ENCODE results near the gene MMP8. TPM values are rescaled to one million over a fixed set of nuclear protein-coding genes. Genes with fewer than 3 reads are reported as not detected.

Gene MMP8
- total RNA-seq, 1 donor from 2014 or later: 0.44 TPM

DNA sequence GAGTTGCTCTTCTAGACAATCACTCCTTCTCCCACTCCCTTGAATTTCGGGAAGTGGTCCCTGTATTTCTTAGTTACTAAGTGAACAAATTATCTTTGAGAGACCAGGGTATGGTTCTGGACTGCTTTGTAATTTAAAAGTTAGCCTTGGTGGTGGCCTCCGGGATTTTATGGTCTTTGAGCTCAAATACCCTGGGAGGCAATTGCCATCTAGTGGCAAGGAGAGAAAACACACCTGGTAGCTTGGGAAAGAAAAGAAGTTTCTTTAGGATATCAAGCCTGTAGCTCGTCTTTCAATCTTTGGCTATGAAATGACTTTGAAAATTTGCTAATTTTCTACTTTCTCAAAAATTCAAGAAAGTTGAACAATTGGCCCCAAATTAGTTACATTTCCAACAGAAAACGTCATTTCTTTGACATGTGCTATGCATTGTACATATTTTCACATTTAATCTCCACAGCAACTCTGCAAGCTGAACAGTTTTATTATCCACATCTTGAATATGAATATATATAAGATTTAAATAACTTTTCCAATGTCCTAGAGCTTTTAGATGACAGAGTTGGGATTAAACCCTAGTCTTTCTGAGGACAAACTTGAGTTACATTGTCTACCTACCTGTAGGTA is 58.3 kb downstream of the MMP8 start:
- no peaks in the 10 kb centered on the region for H3K36me3 ChIP-seq
- no peak overlapping the region for H3K4me3 ChIP-seq
- H3K27me3 ChIP-seq (ENCODE audit: low read depth): no peaks in the 10 kb centered on the region
- ATAC-seq: peak; percentile 66 to 83
- no peaks in the 10 kb centered on the region for H3K4me1 ChIP-seq
- TF ChIP-seq, protein P1, sequence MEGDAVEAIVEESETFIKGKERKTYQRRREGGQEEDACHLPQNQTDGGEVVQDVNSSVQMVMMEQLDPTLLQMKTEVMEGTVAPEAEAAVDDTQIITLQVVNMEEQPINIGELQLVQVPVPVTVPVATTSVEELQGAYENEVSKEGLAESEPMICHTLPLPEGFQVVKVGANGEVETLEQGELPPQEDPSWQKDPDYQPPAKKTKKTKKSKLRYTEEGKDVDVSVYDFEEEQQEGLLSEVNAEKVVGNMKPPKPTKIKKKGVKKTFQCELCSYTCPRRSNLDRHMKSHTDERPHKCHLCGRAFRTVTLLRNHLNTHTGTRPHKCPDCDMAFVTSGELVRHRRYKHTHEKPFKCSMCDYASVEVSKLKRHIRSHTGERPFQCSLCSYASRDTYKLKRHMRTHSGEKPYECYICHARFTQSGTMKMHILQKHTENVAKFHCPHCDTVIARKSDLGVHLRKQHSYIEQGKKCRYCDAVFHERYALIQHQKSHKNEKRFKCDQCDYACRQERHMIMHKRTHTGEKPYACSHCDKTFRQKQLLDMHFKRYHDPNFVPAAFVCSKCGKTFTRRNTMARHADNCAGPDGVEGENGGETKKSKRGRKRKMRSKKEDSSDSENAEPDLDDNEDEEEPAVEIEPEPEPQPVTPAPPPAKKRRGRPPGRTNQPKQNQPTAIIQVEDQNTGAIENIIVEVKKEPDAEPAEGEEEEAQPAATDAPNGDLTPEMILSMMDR (IDR thresholded peaks at IDR 0.05): peak; percentile 77
- no peak overlapping the region for H3K27ac ChIP-seq
- H3K9me3 ChIP-seq: no peaks in the 10 kb centered on the region
- no peak for DNase-seq
- intact Hi-C loops (cut with DNase I): no loop called here

DNA sequence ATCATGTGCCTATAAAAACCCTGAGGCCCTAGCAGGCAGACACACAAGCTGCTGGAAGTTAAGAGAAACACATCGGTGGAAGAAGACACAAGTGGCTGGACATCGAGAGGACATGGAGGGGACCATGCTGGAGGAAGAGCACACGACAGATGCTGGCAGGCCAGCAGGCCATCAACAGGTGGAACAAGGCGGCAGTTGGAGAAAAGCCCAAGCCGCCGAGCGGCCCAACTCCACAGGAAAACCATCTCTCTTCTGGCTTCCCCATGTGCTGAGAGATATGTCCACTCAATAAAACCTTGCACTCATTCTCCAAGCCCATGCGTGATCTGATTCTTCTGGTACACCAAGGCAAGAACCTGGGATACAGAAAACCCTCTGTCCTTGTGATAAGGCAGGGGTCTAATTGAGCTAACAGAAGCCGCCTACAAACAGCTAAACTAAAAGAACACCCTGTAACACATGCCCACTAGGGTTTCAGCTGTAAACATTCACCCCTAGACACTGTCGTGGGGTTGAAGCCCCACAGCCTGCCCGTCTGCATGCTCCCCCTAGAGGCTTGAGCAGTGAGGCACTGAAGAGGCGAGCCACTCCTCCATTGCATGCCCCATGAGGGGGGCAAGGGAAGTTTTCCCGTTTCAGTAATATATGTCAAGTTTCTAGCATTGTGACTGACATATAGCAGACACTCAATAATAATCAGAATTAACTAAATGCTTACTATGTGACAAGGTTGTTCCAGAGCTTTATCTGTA is 60.6 kb downstream of the MMP8 start:
- Histone ChIP-seq H3K4me1 (no peaks in the 10 kb centered on the region), H3K27ac (no peak overlapping the region), H3K36me3 (no peaks in the 10 kb centered on the region), H3K9me3 (no peaks in the 10 kb centered on the region), H3K4me3 (no peak overlapping the region), H3K27me3 (ENCODE audit: low read depth) (no peaks in the 10 kb centered on the region)
- DNase-seq (no peak), ATAC-seq (no peak)
- intact Hi-C loops (cut with DNase I): no loop called here
- TF ChIP-seq, protein P1 (IDR thresholded peaks at IDR 0.05): peak; percentile 11

DNA sequence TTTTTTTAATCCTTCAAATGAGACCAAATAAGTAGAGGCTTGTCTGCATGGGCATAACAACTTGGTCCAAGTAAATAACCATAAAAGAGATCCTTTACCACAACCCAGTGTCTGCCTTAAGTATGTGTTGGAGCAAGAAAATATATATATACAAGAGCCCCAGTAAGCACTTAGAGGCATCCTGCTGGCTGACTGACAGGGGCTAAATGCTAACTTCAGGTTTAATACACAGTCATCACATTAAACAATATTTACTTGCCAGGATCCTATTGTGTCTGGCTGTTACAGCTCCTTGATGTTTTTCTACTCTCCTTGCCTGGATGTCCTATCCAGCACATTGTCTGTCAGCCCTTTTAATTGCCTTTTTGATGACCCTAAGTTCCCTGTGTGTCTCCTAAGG is 62.1 kb downstream of the MMP8 start:
- no peaks in the 10 kb centered on the region for H3K4me1 ChIP-seq
- H3K4me3 ChIP-seq: no peak overlapping the region
- TF ChIP-seq, protein P1 (IDR thresholded peaks at IDR 0.05): no peak
- no peak for DNase-seq
- no peaks in the 10 kb centered on the region for H3K27me3 ChIP-seq (ENCODE audit: low read depth)
- no peak overlapping the region for H3K27ac ChIP-seq
- no peaks in the 10 kb centered on the region for H3K9me3 ChIP-seq
- no peak for ATAC-seq
- no peaks in the 10 kb centered on the region for H3K36me3 ChIP-seq
- intact Hi-C loops (cut with DNase I): no loop called here

Other genes with a start within 250 kb of the MMP8 start
- gene MMP7, start 194.2 kb downstream of the MMP8 start, total RNA-seq: 7.1 TPM
- not detected for gene MMP20, start 99.6 kb downstream of the MMP8 start, total RNA-seq
- not detected for gene MMP27, start 19.2 kb downstream of the MMP8 start, total RNA-seq
- not detected for gene MMP10, start 55.7 kb upstream of the MMP8 start, total RNA-seq
- 0.97 TPM for gene MMP1, start 73.2 kb upstream of the MMP8 start, total RNA-seq
- gene MMP3, start 118.7 kb upstream of the MMP8 start, total RNA-seq: not detected
- 0.27 TPM for gene MMP12, start 150.0 kb upstream of the MMP8 start, total RNA-seq
- gene MMP13, start 230.8 kb upstream of the MMP8 start, total RNA-seq: not detected

Measured in lower lobe of right lung (tissue), 2 donors.